Subcutaneous adipose tissue (tissue), 4 donors: Measurements from ENCODE around the gene PEX5L. TPM values are rescaled to one million over a fixed set of nuclear protein-coding genes. Genes with fewer than 3 reads are reported as not detected.

ENCODE experiments used
- total RNA-seq, 4 donors: library from RNA; depleted of rRNA; stranded (reverse); fragments of >200 nt; gene quantifications; one replicate each; pipeline ENCODE4 v1.1.0, GENCODE V29; 2016
- TF ChIP-seq, protein P1 (sequence below): fragments of 450-650 bp; IDR thresholded peaks from one replicate; pipeline ENCODE4 v1.5.1; 2016; ENCODE audit warnings: low read depth, mild to moderate bottlenecking, control low read depth, antibody characterized with exemption, moderate library complexity

Gene PEX5L
- total RNA-seq, 4 donors from 2014 or later = under 0.01 to 0.34 TPM; not detected in 2

DNA sequence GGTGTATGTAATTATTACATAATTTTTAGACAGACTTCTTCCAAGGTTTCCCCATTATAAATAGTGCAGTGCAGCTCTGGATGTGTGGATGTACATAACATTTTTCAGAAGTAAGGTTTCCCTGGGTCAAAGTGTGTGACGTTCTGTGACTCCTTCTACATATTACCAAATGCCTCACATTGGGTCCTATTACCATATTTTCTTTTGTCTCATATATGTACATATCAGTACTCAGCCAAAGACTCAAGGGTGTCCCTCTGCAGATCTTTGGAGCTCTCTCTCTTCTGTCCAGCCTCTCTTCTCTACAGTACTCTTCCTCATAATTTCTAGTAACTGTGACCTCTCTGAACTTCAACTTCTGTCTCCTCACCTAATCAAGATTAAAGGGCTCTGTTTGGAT, 31.3 kb upstream of the PEX5L start:
- TF ChIP-seq, protein P1, sequence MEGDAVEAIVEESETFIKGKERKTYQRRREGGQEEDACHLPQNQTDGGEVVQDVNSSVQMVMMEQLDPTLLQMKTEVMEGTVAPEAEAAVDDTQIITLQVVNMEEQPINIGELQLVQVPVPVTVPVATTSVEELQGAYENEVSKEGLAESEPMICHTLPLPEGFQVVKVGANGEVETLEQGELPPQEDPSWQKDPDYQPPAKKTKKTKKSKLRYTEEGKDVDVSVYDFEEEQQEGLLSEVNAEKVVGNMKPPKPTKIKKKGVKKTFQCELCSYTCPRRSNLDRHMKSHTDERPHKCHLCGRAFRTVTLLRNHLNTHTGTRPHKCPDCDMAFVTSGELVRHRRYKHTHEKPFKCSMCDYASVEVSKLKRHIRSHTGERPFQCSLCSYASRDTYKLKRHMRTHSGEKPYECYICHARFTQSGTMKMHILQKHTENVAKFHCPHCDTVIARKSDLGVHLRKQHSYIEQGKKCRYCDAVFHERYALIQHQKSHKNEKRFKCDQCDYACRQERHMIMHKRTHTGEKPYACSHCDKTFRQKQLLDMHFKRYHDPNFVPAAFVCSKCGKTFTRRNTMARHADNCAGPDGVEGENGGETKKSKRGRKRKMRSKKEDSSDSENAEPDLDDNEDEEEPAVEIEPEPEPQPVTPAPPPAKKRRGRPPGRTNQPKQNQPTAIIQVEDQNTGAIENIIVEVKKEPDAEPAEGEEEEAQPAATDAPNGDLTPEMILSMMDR = no peak

DNA sequence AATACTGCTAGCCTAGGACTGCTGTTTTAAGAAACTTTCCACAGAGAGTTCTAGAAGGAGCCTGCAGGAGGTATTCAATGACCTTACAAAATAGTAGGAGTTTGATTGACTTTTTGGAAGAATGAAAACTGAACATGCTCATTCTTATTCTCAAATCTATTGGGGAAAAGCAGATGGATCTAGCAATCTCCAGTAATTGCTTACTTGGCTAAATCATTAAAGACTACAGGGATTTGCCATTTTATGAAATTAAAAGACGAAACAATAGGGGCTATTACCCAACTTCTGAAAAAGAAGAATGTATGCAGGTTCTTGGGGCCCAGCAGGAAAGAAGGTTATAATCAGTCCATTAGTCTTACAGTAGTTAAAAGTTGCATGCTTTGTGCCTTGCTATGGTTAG, 29.9 kb upstream of the PEX5L start:
- TF ChIP-seq, protein P1 = no peak

GRCh38 chr3:180063783-180064182, 27.0 kb upstream of the PEX5L start:
- TF ChIP-seq, protein P1 = no peak

DNA sequence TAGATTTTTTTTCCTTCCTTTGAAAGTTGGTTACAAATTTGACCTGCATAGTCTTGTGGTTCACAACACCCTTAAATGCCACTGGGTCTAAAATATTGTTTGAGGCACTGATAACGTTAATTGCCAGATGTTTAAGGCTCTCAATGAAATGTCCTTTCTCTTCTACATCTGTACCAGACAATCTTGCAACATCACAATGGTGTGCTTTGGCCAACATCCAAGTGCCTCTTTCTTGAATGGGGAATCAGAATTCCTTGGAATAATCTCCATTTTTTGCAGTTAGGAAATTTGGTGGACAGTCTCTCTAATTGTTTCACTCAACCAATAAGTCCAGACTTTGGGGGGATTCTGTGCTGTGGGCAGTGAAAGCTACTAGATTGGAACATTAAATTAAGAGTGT, 26.0 kb upstream of the PEX5L start:
- TF ChIP-seq, protein P1 = no peak

DNA sequence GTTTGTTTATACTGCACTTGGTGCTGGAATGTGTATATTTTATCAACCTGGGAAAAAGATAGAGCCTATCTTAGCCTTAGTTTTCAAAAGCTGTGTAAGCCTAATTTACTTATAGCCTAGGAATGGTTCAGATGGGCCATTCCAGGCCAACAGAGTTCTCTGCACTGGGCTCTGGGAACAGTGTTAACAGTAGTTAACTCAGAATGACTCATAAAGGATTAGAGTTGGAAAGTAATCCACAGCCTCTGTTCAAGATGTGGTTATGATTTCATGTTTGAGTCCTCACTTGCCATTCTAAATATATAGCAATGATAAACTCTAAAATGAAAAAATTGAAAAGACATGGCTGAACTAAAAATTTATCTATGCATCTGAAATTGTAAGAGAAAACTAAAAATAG, 22.6 kb upstream of the PEX5L start:
- TF ChIP-seq, protein P1 = no peak

GRCh38 chr3:180058238-180058637, 21.5 kb upstream of the PEX5L start:
- TF ChIP-seq, protein P1 = no peak

DNA sequence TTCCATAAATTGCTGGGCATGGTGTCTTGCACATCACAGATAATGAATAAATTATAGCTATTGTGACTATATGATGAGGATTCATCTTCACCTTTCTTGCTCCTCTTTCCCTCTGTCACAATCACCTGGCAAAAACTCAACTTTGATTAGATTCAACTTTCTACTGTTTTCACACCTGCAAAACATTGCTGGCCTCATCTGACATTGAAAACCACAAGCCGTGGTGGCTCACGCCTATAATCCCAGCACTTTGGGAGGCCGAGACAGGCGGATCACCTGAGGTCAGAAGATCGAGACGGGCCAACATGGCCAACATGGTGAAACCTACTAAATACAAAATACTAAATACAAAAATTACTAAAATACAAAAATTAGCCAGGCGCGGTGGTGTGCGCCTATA, 12.7 kb upstream of the PEX5L start:
- TF ChIP-seq, protein P1 = no peak
